Endometrial microvascular endothelial cells (primary cell): Measurements from ENCODE around the gene PTK7. TPM values are rescaled to one million over a fixed set of nuclear protein-coding genes. Genes with fewer than 3 reads are reported as not detected.

Experiments used
- in situ Hi-C: cut with HindIII; loops from 2 replicates; pipeline ENCODE4 v1.10.0; 2017; ENCODE audit warnings: low sequenced_read_pairs, low pct_unique_long_range_greater_than_20kb; ENCODE audit errors: inconsistent ontology term
- total RNA-seq: library from RNA; depleted of rRNA; stranded (reverse); fragments of >200 nt; gene quantifications from one replicate; pipeline ENCODE4 v1.2.3, GENCODE V29; 2015; ENCODE audit errors: inconsistent ontology term

The PTK7 gene
- total RNA-seq, 1 donor from 2014 or later = 43.1 TPM

- in situ Hi-C loops = no loop called here
Measured at GRCh38 chr6:43052842-43053544, 23.1 kb upstream of the PTK7 start.

GRCh38 chr6:43053545-43054205, 22.4 kb upstream of the PTK7 start, which contains the start of gene CUL7:
CUL7 (minus strand) TSS chr6:43053851; CDS start chr6:43052788, 1,063 bp downstream.
- in situ Hi-C loops = no loop called here

- in situ Hi-C loops = no loop called here
Measured at GRCh38 chr6:43054206-43054943, 21.7 kb upstream of the PTK7 start.

GRCh38 chr6:43055966-43056365, 20.1 kb upstream of the PTK7 start:
- in situ Hi-C loops = no loop called here

GRCh38 chr6:43058531-43058930, 17.6 kb upstream of the PTK7 start:
- in situ Hi-C loops = no loop called here

GRCh38 chr6:43059168-43060033, 16.7 kb upstream of the PTK7 start, which contains the start of the genes KLC4 and MRPL2:
KLC4 (plus strand) TSS chr6:43059631; CDS start chr6:43061336, 1,705 bp downstream.
MRPL2 (minus strand) TSS chr6:43059434; CDS start chr6:43059381, 53 bp downstream.
- in situ Hi-C loops = no loop called here

- in situ Hi-C loops = no loop called here
Measured at GRCh38 chr6:43060034-43060754, 15.9 kb upstream of the PTK7 start.

- in situ Hi-C loops = no loop called here
Measured at GRCh38 chr6:43060755-43061633, 15.1 kb upstream of the PTK7 start.

GRCh38 chr6:43061861-43062260, 14.3 kb upstream of the PTK7 start:
- in situ Hi-C loops = no loop called here

- in situ Hi-C loops = no loop called here
Measured at GRCh38 chr6:43062818-43063217, 13.3 kb upstream of the PTK7 start.

GRCh38 chr6:43070028-43070632, 6.0 kb upstream of the PTK7 start:
- in situ Hi-C loops = no loop called here

GRCh38 chr6:43074847-43075669, 1.1 kb upstream of the PTK7 start:
- in situ Hi-C loops = no loop called here

GRCh38 chr6:43076464-43077332, 584 bp downstream of the PTK7 start:
- in situ Hi-C loops = no loop called here

GRCh38 chr6:43077333-43077809, 1.3 kb downstream of the PTK7 start:
- in situ Hi-C loops = no loop called here

GRCh38 chr6:43077981-43078511, 1.9 kb downstream of the PTK7 start:
- in situ Hi-C loops = no loop called here
